HCT116 (cell line): ENCODE results near the gene YY1. TPM values are rescaled to one million over a fixed set of nuclear protein-coding genes. Genes with fewer than 3 reads are reported as not detected.

Experiments
- ATAC-seq: fragments of 200-7000 bp; cut with Tn5 transposase; 2 replicates; pipeline ENCODE4 v1.9.1; 2020; ENCODE audit warnings: mild to moderate bottlenecking, moderate library complexity
- BruUV-seq: library from RNA; stranded (reverse); fragments of 400-500 nt; replicated peaks from 2 replicates; lab custom pipeline; 2021; lab: Mats Ljungman, UMichigan
- CTCF ChIA-PET: fragments of 300-600 bp; sonication (Branson Sonifier 250); formaldehyde crosslinking; loops from one replicate; lab custom pipeline; 2021; ENCODE audit warnings: antibody characterized with exemption; lab: Charles Lee
- POLR2A ChIA-PET: fragments of 300-600, 350-600 bp; sonication (Branson Sonifier 250); formaldehyde crosslinking; loops from one replicate; lab custom pipeline; 2021; ENCODE audit warnings: antibody characterized with exemption; lab: Charles Lee
- RAD21 ChIA-PET, 2 experiments: fragments of 300-600 bp; sonication (Branson Sonifier 250); formaldehyde crosslinking; loops; one replicate each; lab custom pipeline; 2023; ENCODE audit warnings: low total read pairs in 2 of 2; ENCODE audit not compliant: uncharacterized antibody in 2 of 2, unreplicated experiment in 2 of 2, low non-redundant PET in 1 of 2; lab: Charles Lee
- DNase-seq: peaks from one replicate; pipeline ENCODE4 v3.0.0-alpha.2; 2010; ENCODE audit warnings: low read depth, low spot score
- H2AFZ ChIP-seq: fragments of 200-600 bp; shearing (Covaris generic), sonication (generic); 2 replicates; pipeline ENCODE4 v1.6.1; 2017; ENCODE audit warnings: low read depth, mixed run types, mixed read lengths, antibody characterized with exemption, low read length; ENCODE audit not compliant: poor library complexity, severe bottlenecking
- H3K27ac ChIP-seq: 2 replicates; pipeline ENCODE4 v1.5.1; 2012; ENCODE audit warnings: low read depth, low read length
- H3K27me3 ChIP-seq: fragments of 200-600 bp; sonication (generic); 2 replicates; pipeline ENCODE4 v1.6.1; 2016; ENCODE audit warnings: mixed run types, low read length, mixed read lengths; ENCODE audit not compliant: insufficient read depth
- H3K36me3 ChIP-seq, 2 experiments: fragments of 200-500 bp in 1 of 2; fragments of 200-600 bp in 1 of 2; sonication (Bioruptor generic) in 1 of 2; sonication (generic) in 1 of 2; 2 replicates each; pipeline versions ENCODE4 v1.5.1 to v1.6.1; 2014 to 2016; ENCODE audit warnings: low read length in 2 of 2, inconsistent platforms in 1 of 2, mixed read lengths in 1 of 2, mixed run types in 1 of 2; ENCODE audit not compliant: insufficient read depth in 2 of 2, control insufficient read depth in 1 of 2
- H3K4me1 ChIP-seq, 2 experiments: fragments of 200-600 bp in 1 of 2; sonication (generic) in 1 of 2; 2 replicates each; pipeline versions ENCODE4 v1.5.1 to v1.6.1; 2012 to 2017; ENCODE audit warnings: low read length in 2 of 2, inconsistent platforms in 1 of 2, mild to moderate bottlenecking in 1 of 2, mixed read lengths in 1 of 2, mixed run types in 1 of 2, moderate library complexity in 1 of 2; ENCODE audit not compliant: insufficient read depth in 2 of 2, control insufficient read depth in 1 of 2
- H3K4me2 ChIP-seq: fragments of 200-600 bp; sonication (generic); 2 replicates; pipeline ENCODE4 v1.6.1; 2017; ENCODE audit warnings: mixed run types, low read length, mixed read lengths
- H3K4me3 ChIP-seq, 2 experiments: fragments of 200-600 bp in 1 of 2; sonication (generic) in 1 of 2; replicated peaks in 1 of 2; 2 replicates each; pipeline ENCODE4 v1.5.1; 2011 to 2016; ENCODE audit warnings: low read length in 2 of 2, control low read depth in 1 of 2, low read depth in 1 of 2, mild to moderate bottlenecking in 1 of 2, mixed read lengths in 1 of 2, mixed run types in 1 of 2
- H3K79me2 ChIP-seq: fragments of 200-600 bp; sonication (generic); 2 replicates; pipeline ENCODE4 v1.6.1; 2017; ENCODE audit warnings: mild to moderate bottlenecking, mixed run types, low read length, moderate library complexity, mixed read lengths; ENCODE audit not compliant: insufficient read depth
- H3K9ac ChIP-seq: fragments of 200-600 bp; sonication (generic); 2 replicates; pipeline ENCODE4 v1.6.1; 2016; ENCODE audit warnings: low read length, mixed read lengths
- H3K9me2 ChIP-seq: fragments of 200-600 bp; sonication (generic), shearing (Covaris generic); 2 replicates; pipeline ENCODE4 v1.6.1; 2017; ENCODE audit warnings: mixed run types, mild to moderate bottlenecking, moderate library complexity; ENCODE audit not compliant: insufficient read depth
- H3K9me3 ChIP-seq, 2 experiments: fragments of 200-500 bp in 1 of 2; fragments of 200-600 bp in 1 of 2; sonication (Bioruptor generic) in 1 of 2; sonication (generic) in 1 of 2; 2 replicates each; pipeline ENCODE4 v1.6.1; 2014 to 2017; ENCODE audit warnings: low read length in 2 of 2, mixed read lengths in 2 of 2, inconsistent platforms in 1 of 2, low read depth in 1 of 2, mild to moderate bottlenecking in 1 of 2, mixed run types in 1 of 2, moderate library complexity in 1 of 2; ENCODE audit not compliant: control insufficient read depth in 1 of 2, insufficient read depth in 1 of 2
- H4K20me1 ChIP-seq: fragments of 200-600 bp; sonication (generic), shearing (Covaris generic); 2 replicates; pipeline ENCODE4 v1.6.1; 2017; ENCODE audit warnings: mixed run types, mild to moderate bottlenecking, moderate library complexity; ENCODE audit not compliant: insufficient read depth
- CBX3 ChIP-seq: IDR thresholded peaks from 2 replicates; pipeline ENCODE4 v1.6.1; 2012; ENCODE audit warnings: low read depth
- CEBPB ChIP-seq: IDR thresholded peaks from 2 replicates; pipeline ENCODE4 v1.6.1; 2012; ENCODE audit warnings: low read depth
- EGR1 ChIP-seq: IDR thresholded peaks from 2 replicates; pipeline ENCODE4 v1.6.1; 2012; ENCODE audit warnings: low read depth
- ELF1 ChIP-seq: IDR thresholded peaks from 2 replicates; pipeline ENCODE4 v1.6.1; 2012; ENCODE audit warnings: low read depth, borderline replicate concordance
- JUND ChIP-seq: IDR thresholded peaks from 2 replicates; pipeline ENCODE4 v1.6.1; 2012
- POLR2A ChIP-seq: IDR thresholded peaks from 2 replicates; pipeline ENCODE4 v1.7.0; 2011; ENCODE audit warnings: borderline replicate concordance; ENCODE audit not compliant: insufficient read depth, insufficient read length; ENCODE audit errors: extremely low read depth
- RAD21 ChIP-seq: IDR thresholded peaks from 2 replicates; pipeline ENCODE4 v1.6.1; 2012; ENCODE audit warnings: low read depth, mild to moderate bottlenecking
- SP1 ChIP-seq: IDR thresholded peaks from 2 replicates; pipeline ENCODE4 v1.6.1; 2012; ENCODE audit warnings: low read depth
- SRF ChIP-seq: IDR thresholded peaks from 2 replicates; pipeline ENCODE4 v1.6.1; 2012; ENCODE audit warnings: low read depth
- TCF7L2 ChIP-seq: IDR thresholded peaks from 2 replicates; pipeline ENCODE4 v1.7.0; 2011; ENCODE audit warnings: borderline replicate concordance, inconsistent platforms; ENCODE audit not compliant: insufficient read depth, insufficient read length; ENCODE audit errors: extremely low read depth
- ZFX ChIP-seq: fragments of 450-650 bp; IDR thresholded peaks from 2 replicates; pipeline ENCODE4 v1.6.1; 2017
- ZNF274 ChIP-seq: fragments of 200-500 bp; sonication (Bioruptor generic); IDR thresholded peaks from 2 replicates; pipeline ENCODE4 v1.6.1; 2014; ENCODE audit warnings: mild to moderate bottlenecking, low read depth, low read length, inconsistent platforms
- intact Hi-C: fragments of 100-400 bp; cut with micrococcal nuclease; formaldehyde crosslinking; loops from 2 replicates; pipeline ENCODE4 v1.10.0; 2022
- total RNA-seq: library from RNA; stranded (reverse); gene quantifications from one replicate; pipeline ENCODE4 v1.2.1, GENCODE V29; 2021; ENCODE audit not compliant: unreplicated experiment
- TF ChIP-seq, protein P1 (sequence below): IDR thresholded peaks from 2 replicates; pipeline ENCODE4 v1.6.1; 2012
- TF ChIP-seq, protein P2 (sequence below): IDR thresholded peaks from 2 replicates; pipeline ENCODE4 v1.6.1; 2012; ENCODE audit warnings: low read depth
- TF ChIP-seq, protein P3 (sequence below): IDR thresholded peaks from 2 replicates; pipeline ENCODE4 v1.6.1; 2011; ENCODE audit warnings: mild to moderate bottlenecking, low read length, moderate library complexity; ENCODE audit not compliant: insufficient replicate concordance; ENCODE audit errors: extremely low read depth
- TF ChIP-seq, protein P4 (sequence below), 3 experiments: fragments of 200-600 bp in 1 of 3; sonication (generic) in 1 of 3; IDR thresholded peaks in 2 of 3; conservative IDR thresholded peaks in 1 of 3; 2 replicates each; pipeline ENCODE4 v1.5.1; 2012 to 2017; ENCODE audit warnings: low read depth in 2 of 3, low read length in 2 of 3, antibody characterized with exemption in 1 of 3, borderline replicate concordance in 1 of 3, control low read depth in 1 of 3, mild to moderate bottlenecking in 1 of 3, mixed read lengths in 1 of 3, mixed run types in 1 of 3, moderate library complexity in 1 of 3; ENCODE audit not compliant: insufficient read depth in 1 of 3
- TF ChIP-seq, protein P5 (sequence below): IDR thresholded peaks from 2 replicates; pipeline ENCODE4 v1.6.1; 2012

YY1 gene
- total RNA-seq, 1 experiment from 2014 or later: 111 TPM

DNA sequence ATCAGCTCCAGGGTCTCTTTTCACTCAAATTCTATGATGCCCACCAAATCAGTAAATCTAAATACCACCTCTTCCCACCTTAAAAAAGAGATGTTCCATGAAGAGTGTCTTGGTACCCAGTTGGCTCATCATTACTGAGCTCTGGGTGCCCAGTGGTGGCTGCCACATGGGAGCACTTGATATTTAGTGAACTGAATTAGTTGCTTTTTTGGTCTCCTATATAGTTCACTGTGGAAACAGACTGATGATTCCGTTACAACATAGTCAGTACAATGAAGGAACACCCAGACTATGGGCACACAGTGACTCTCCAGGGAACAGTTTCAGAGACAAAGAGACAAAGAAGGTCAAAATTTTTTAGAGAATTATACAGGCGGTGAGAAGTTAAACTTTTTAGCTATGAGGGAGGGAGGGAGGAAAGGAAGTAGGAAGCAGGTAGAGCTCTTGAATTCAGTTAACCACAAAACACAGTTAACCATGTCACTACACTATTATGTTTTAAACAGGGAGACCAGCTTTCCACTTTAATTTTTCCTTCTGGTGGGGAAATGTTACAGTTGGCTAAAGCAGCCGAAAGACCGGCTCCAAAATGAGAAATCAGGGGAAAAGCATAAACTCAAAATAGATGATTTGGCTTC lies 14.6 kb upstream of the YY1 start:
- TF ChIP-seq RAD21: no peak
- TF ChIP-seq ELF1: no peak
- TF ChIP-seq SRF: no peak
- TF ChIP-seq, protein P1, sequence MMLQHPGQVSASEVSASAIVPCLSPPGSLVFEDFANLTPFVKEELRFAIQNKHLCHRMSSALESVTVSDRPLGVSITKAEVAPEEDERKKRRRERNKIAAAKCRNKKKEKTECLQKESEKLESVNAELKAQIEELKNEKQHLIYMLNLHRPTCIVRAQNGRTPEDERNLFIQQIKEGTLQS: no peak
- TF ChIP-seq, protein P2, sequence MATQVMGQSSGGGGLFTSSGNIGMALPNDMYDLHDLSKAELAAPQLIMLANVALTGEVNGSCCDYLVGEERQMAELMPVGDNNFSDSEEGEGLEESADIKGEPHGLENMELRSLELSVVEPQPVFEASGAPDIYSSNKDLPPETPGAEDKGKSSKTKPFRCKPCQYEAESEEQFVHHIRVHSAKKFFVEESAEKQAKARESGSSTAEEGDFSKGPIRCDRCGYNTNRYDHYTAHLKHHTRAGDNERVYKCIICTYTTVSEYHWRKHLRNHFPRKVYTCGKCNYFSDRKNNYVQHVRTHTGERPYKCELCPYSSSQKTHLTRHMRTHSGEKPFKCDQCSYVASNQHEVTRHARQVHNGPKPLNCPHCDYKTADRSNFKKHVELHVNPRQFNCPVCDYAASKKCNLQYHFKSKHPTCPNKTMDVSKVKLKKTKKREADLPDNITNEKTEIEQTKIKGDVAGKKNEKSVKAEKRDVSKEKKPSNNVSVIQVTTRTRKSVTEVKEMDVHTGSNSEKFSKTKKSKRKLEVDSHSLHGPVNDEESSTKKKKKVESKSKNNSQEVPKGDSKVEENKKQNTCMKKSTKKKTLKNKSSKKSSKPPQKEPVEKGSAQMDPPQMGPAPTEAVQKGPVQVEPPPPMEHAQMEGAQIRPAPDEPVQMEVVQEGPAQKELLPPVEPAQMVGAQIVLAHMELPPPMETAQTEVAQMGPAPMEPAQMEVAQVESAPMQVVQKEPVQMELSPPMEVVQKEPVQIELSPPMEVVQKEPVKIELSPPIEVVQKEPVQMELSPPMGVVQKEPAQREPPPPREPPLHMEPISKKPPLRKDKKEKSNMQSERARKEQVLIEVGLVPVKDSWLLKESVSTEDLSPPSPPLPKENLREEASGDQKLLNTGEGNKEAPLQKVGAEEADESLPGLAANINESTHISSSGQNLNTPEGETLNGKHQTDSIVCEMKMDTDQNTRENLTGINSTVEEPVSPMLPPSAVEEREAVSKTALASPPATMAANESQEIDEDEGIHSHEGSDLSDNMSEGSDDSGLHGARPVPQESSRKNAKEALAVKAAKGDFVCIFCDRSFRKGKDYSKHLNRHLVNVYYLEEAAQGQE: no peak
- TF ChIP-seq, protein P3, sequence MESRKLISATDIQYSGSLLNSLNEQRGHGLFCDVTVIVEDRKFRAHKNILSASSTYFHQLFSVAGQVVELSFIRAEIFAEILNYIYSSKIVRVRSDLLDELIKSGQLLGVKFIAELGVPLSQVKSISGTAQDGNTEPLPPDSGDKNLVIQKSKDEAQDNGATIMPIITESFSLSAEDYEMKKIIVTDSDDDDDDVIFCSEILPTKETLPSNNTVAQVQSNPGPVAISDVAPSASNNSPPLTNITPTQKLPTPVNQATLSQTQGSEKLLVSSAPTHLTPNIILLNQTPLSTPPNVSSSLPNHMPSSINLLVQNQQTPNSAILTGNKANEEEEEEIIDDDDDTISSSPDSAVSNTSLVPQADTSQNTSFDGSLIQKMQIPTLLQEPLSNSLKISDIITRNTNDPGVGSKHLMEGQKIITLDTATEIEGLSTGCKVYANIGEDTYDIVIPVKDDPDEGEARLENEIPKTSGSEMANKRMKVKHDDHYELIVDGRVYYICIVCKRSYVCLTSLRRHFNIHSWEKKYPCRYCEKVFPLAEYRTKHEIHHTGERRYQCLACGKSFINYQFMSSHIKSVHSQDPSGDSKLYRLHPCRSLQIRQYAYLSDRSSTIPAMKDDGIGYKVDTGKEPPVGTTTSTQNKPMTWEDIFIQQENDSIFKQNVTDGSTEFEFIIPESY: no peak
- no peak for TF ChIP-seq SP1
- TF ChIP-seq, protein P4, sequence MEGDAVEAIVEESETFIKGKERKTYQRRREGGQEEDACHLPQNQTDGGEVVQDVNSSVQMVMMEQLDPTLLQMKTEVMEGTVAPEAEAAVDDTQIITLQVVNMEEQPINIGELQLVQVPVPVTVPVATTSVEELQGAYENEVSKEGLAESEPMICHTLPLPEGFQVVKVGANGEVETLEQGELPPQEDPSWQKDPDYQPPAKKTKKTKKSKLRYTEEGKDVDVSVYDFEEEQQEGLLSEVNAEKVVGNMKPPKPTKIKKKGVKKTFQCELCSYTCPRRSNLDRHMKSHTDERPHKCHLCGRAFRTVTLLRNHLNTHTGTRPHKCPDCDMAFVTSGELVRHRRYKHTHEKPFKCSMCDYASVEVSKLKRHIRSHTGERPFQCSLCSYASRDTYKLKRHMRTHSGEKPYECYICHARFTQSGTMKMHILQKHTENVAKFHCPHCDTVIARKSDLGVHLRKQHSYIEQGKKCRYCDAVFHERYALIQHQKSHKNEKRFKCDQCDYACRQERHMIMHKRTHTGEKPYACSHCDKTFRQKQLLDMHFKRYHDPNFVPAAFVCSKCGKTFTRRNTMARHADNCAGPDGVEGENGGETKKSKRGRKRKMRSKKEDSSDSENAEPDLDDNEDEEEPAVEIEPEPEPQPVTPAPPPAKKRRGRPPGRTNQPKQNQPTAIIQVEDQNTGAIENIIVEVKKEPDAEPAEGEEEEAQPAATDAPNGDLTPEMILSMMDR (IDR thresholded peaks at IDR 0.05 in 2 of 3, conservative IDR thresholded peaks at IDR 0.05 in 1 of 3; ENCODE audit: borderline replicate concordance in 1 of 3, insufficient read depth in 1 of 3, low read depth in 2 of 3, low read length in 2 of 3): no peak
- TF ChIP-seq, protein P5, sequence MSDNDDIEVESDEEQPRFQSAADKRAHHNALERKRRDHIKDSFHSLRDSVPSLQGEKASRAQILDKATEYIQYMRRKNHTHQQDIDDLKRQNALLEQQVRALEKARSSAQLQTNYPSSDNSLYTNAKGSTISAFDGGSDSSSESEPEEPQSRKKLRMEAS: no peak
- TF ChIP-seq TCF7L2: no peak
- TF ChIP-seq ZFX: no peak
- TF ChIP-seq JUND: no peak
- TF ChIP-seq CBX3: no peak
- no peak for TF ChIP-seq POLR2A
- TF ChIP-seq EGR1: no peak
- no peak for TF ChIP-seq ZNF274
- no peak for TF ChIP-seq CEBPB
- no peaks in the 10 kb centered on the region for H3K36me3 ChIP-seq
- POLR2A ChIA-PET: interaction anchor here (1.7 to 2.3 kb wide), 2 partner anchors 10 to 161 kb away, joined by 3 to 17 read pairs; no protein-coding TSS in a partner anchor
- H3K27me3 ChIP-seq: no peaks in the 10 kb centered on the region
- no peak overlapping the region for H3K4me2 ChIP-seq
- BruUV-seq: no TSS peak
- DNase-seq (no peak), ATAC-seq (no peak)
- no peaks in the 10 kb centered on the region for H3K9me2 ChIP-seq
- CTCF ChIA-PET: interaction anchor here (1.3 kb wide), 1 partner anchor 9 kb away, joined by 4 read pairs; no protein-coding TSS in a partner anchor
- no peak overlapping the region for H3K4me3 ChIP-seq
- no peak overlapping the region for H3K27ac ChIP-seq
- H3K79me2 ChIP-seq: peaks cover 3% of the 10 kb centered on the region; the same call in 1 of the 2 replicates
- no peaks in the 10 kb centered on the region for H3K9me3 ChIP-seq
- H2AFZ ChIP-seq: no peak overlapping the region
- H4K20me1 ChIP-seq: no peaks in the 10 kb centered on the region
- RAD21 ChIA-PET: no interaction called here
- no peak overlapping the region for H3K9ac ChIP-seq
- H3K4me1 ChIP-seq: peaks cover 4 to 14% of the 10 kb centered on the region in 2 experiments
- intact Hi-C loops: no loop called here
